ENCODE results near the gene ARHGAP15.

ARHGAP15 gene

DNA sequence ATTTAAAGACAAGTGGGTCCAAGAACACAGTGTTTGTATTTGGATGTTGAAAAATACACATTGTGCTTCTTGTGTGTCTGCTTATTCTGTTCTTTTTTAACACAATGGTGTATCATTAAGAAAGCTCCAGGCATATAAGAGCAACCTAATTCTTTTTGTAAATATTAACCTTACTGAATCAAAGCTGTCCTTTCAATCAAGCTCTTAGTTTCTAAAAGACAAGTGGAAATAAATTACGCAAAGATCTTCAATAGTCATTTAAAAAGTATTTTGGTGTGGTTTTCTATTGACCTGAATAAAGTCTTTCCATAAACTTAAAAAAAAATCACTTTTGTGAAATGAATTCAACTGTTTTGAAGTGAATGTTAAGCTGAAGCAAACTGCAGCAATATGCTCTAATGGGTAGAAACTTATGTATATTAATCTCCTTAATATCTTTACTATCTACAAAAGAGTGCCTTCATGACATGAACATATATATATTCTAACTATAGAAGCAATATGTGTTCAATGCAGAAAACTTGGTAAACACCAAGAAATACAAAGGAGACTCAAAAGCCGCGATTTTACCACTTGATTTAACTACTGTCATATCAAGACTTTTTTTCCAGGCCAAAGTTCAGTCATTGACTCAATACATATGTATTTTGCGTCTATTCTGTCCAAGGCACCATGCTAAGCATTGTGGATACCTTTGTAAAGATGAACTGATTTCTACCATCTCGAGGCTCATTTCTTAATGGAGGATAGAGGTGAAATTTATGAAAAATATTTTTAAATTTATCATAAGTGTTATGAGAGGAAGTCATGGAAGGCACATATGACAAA lies 97.7 kb downstream of the ARHGAP15 start:
- TF ChIP-seq, protein P1, sequence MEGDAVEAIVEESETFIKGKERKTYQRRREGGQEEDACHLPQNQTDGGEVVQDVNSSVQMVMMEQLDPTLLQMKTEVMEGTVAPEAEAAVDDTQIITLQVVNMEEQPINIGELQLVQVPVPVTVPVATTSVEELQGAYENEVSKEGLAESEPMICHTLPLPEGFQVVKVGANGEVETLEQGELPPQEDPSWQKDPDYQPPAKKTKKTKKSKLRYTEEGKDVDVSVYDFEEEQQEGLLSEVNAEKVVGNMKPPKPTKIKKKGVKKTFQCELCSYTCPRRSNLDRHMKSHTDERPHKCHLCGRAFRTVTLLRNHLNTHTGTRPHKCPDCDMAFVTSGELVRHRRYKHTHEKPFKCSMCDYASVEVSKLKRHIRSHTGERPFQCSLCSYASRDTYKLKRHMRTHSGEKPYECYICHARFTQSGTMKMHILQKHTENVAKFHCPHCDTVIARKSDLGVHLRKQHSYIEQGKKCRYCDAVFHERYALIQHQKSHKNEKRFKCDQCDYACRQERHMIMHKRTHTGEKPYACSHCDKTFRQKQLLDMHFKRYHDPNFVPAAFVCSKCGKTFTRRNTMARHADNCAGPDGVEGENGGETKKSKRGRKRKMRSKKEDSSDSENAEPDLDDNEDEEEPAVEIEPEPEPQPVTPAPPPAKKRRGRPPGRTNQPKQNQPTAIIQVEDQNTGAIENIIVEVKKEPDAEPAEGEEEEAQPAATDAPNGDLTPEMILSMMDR (IDR thresholded peaks at IDR 0.05; ENCODE audit: low read depth, low read length, poor library complexity, severe bottlenecking), result no peak

DNA sequence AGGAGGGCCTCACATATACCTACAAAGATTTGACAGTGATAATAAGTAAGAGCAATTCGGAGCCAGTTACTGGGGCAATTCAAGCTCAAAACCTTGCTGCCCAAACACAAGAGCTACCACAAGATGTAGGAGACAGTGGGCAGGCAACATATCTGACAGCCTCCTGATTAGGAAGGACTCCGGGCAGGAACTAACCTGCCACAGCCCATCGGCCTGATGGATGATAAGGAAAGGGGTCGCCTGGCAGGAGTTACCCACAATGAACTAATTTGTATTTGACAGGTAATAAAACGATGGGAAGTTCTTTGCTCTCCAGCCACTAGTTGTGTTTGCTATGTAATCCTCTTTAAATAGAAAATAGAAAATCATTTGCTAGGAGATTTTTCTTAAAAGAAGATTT lies 100.2 kb downstream of the ARHGAP15 start:
- H4K20me1 ChIP-seq (ENCODE audit: control insufficient read depth, insufficient read depth, low read depth, low read length), result no peaks in the 10 kb centered on the region
- H3K9me2 ChIP-seq (replicated peaks; ENCODE audit: control insufficient read depth, low read length), result no peaks in the 10 kb centered on the region
- no peaks in the 10 kb centered on the region for H3F3A ChIP-seq (ENCODE audit: control insufficient read depth, insufficient read depth)
- H3K79me2 ChIP-seq (ENCODE audit: control insufficient read depth, low read length), result no peaks in the 10 kb centered on the region
- H3K27ac ChIP-seq (ENCODE audit: low read depth, low read length), result no peak overlapping the region
- H3K9me3 ChIP-seq (ENCODE audit: control insufficient read depth, insufficient read depth, low read length), result no peaks in the 10 kb centered on the region
- peaks cover 9% of the 10 kb centered on the region; the same call in 1 of the 2 replicates for H3K36me3 ChIP-seq (ENCODE audit: control insufficient read depth, low read length)
- H3K4me1 ChIP-seq (ENCODE audit: control insufficient read depth, low read length), result no peaks in the 10 kb centered on the region
- no peak overlapping the region for H3K4me3 ChIP-seq (ENCODE audit: low read length)
- H3K4me2 ChIP-seq (ENCODE audit: low read length), result no peak overlapping the region
- TF ChIP-seq, protein P1 (IDR thresholded peaks at IDR 0.05; ENCODE audit: low read depth, low read length, poor library complexity, severe bottlenecking), result no peak
- TF ChIP-seq EZH2phosphoT487 (IDR thresholded peaks at IDR 0.05; ENCODE audit: borderline replicate concordance, low read length), result no peak
- H3K27me3 ChIP-seq (ENCODE audit: control insufficient read depth, low read length), result no peaks in the 10 kb centered on the region

More for the DNA sequence above, 97.7 kb downstream of the ARHGAP15 start:
- no peaks in the 10 kb centered on the region for H3K79me2 ChIP-seq (ENCODE audit: control insufficient read depth, low read length)
- H4K20me1 ChIP-seq (ENCODE audit: control insufficient read depth, insufficient read depth, low read depth, low read length), result no peaks in the 10 kb centered on the region
- no peak overlapping the region for H3K27ac ChIP-seq (ENCODE audit: low read depth, low read length)
- no peaks in the 10 kb centered on the region for H3K9me3 ChIP-seq (ENCODE audit: control insufficient read depth, insufficient read depth, low read length)
- no peaks in the 10 kb centered on the region for H3K27me3 ChIP-seq (ENCODE audit: control insufficient read depth, low read length)
- no peak overlapping the region for H3K4me3 ChIP-seq (ENCODE audit: low read length)
- no peaks in the 10 kb centered on the region for H3K4me1 ChIP-seq (ENCODE audit: control insufficient read depth, low read length)
- no peak overlapping the region for H3K4me2 ChIP-seq (ENCODE audit: low read length)
- no peaks in the 10 kb centered on the region for H3K9me2 ChIP-seq (replicated peaks; ENCODE audit: control insufficient read depth, low read length)
- H3K36me3 ChIP-seq (ENCODE audit: control insufficient read depth, low read length), result peaks cover 9% of the 10 kb centered on the region; the same call in 1 of the 2 replicates
- H3F3A ChIP-seq (ENCODE audit: control insufficient read depth, insufficient read depth), result no peaks in the 10 kb centered on the region

DNA sequence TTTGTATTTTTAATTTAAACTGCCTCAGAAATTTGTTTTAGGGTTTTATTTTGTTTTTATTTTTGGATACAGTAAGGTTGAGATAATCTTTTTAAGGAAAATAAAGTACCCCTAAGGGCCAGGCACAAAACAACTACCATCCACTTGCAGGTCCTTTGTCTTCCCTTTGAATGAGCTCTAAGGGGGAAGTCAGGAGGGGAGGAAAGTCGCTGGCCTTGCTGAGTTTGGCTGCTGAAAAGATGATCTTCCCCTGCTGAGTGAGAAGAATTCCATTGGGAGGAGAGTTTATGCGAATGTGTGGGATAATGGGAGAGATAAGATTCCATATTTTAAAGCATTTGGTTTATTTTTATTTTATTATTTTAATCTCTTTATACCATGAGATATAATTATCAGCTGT lies 100.7 kb downstream of the ARHGAP15 start:
- Histone ChIP-seq H3K27ac (ENCODE audit: low read depth, low read length) (no peak overlapping the region), H3K79me2 (ENCODE audit: control insufficient read depth, low read length) (no peaks in the 10 kb centered on the region), H4K20me1 (ENCODE audit: control insufficient read depth, insufficient read depth, low read depth, low read length) (no peaks in the 10 kb centered on the region), H3K27me3 (ENCODE audit: control insufficient read depth, low read length) (no peaks in the 10 kb centered on the region), H3K9me2 (replicated peaks; ENCODE audit: control insufficient read depth, low read length) (no peaks in the 10 kb centered on the region), H3K4me1 (ENCODE audit: control insufficient read depth, low read length) (no peaks in the 10 kb centered on the region), H3K9me3 (ENCODE audit: control insufficient read depth, insufficient read depth, low read length) (no peaks in the 10 kb centered on the region), H3K4me3 (ENCODE audit: low read length) (no peak overlapping the region), H3F3A (ENCODE audit: control insufficient read depth, insufficient read depth) (no peaks in the 10 kb centered on the region), H3K4me2 (ENCODE audit: low read length) (no peak overlapping the region), H3K36me3 (ENCODE audit: control insufficient read depth, low read length) (peaks cover 9% of the 10 kb centered on the region; the same call in 1 of the 2 replicates)
- TF ChIP-seq, protein P1 (IDR thresholded peaks at IDR 0.05; ENCODE audit: low read depth, low read length, poor library complexity, severe bottlenecking), result no peak
- TF ChIP-seq EZH2phosphoT487 (IDR thresholded peaks at IDR 0.05; ENCODE audit: borderline replicate concordance, low read length), result no peak
